ENCODE results near the gene RTL10. TPM values are rescaled to one million over a fixed set of nuclear protein-coding genes. Genes with fewer than 3 reads are reported as not detected.
"Not testable (repeated sequence)": the region's sequence is repeated elsewhere in the genome, so short reads cannot be mapped to it uniquely, and the experiment has no call there.

Gene RTL10
- total RNA-seq, 1 donor from 2014 or later = 16.6 TPM

GRCh38 chr22:19837915-19838314 is 16.8 kb downstream of the RTL10 start:
- intact Hi-C loops (cut with micrococcal nuclease) = no loop called here
- Mint-ChIP-seq H3K4me1 (ENCODE audit: low read depth) (peaks cover 10% of the 10 kb centered on the region), H3K27ac (no peak overlapping the region), H3K27me3 (ENCODE audit: low read depth) (no peaks in the 10 kb centered on the region), H3K4me3 (ENCODE audit: low read depth) (no peak overlapping the region), H3K36me3 (ENCODE audit: low read depth) (no peaks in the 10 kb centered on the region), H3K9me3 (no peaks in the 10 kb centered on the region)
- DNase-seq (ENCODE audit: low spot score) = no peak

- no peak overlapping the region for H3K27ac Mint-ChIP-seq
- no peaks in the 10 kb centered on the region for H3K9me3 Mint-ChIP-seq
- no peak for DNase-seq (ENCODE audit: low spot score)
- no peaks in the 10 kb centered on the region for H3K36me3 Mint-ChIP-seq (ENCODE audit: low read depth)
- H3K4me3 Mint-ChIP-seq (ENCODE audit: low read depth) = no peak overlapping the region
- intact Hi-C loops (cut with micrococcal nuclease) = no loop called here
- H3K4me1 Mint-ChIP-seq (ENCODE audit: low read depth) = peaks cover 12% of the 10 kb centered on the region
- no peaks in the 10 kb centered on the region for H3K27me3 Mint-ChIP-seq (ENCODE audit: low read depth)
Observed at GRCh38 chr22:19836512-19836911, 18.2 kb downstream of the RTL10 start.

GRCh38 chr22:19834599-19834998 is 20.1 kb downstream of the RTL10 start:
- H3K27me3 Mint-ChIP-seq (ENCODE audit: low read depth) = no peaks in the 10 kb centered on the region
- no peaks in the 10 kb centered on the region for H3K9me3 Mint-ChIP-seq
- no peaks in the 10 kb centered on the region for H3K36me3 Mint-ChIP-seq (ENCODE audit: low read depth)
- H3K27ac Mint-ChIP-seq = no peak overlapping the region
- intact Hi-C loops (cut with micrococcal nuclease) = no loop called here
- no peak for DNase-seq (ENCODE audit: low spot score)
- no peak overlapping the region for H3K4me3 Mint-ChIP-seq (ENCODE audit: low read depth)
- H3K4me1 Mint-ChIP-seq (ENCODE audit: low read depth) = peaks cover 12% of the 10 kb centered on the region

GRCh38 chr22:19833327-19833726 is 21.3 kb downstream of the RTL10 start:
- H3K27me3 Mint-ChIP-seq (ENCODE audit: low read depth); H3K4me3 Mint-ChIP-seq (ENCODE audit: low read depth); H3K27ac Mint-ChIP-seq; intact Hi-C loops (cut with micrococcal nuclease); H3K9me3 Mint-ChIP-seq; DNase-seq (ENCODE audit: low spot score); H3K36me3 Mint-ChIP-seq (ENCODE audit: low read depth): not testable (repeated sequence)
- H3K4me1 Mint-ChIP-seq (ENCODE audit: low read depth) = peaks cover 12% of the 10 kb centered on the region

GRCh38 chr22:19832476-19833108 is 22.1 kb downstream of the RTL10 start:
- no peak overlapping the region for H3K27ac Mint-ChIP-seq
- no peaks in the 10 kb centered on the region for H3K27me3 Mint-ChIP-seq (ENCODE audit: low read depth)
- intact Hi-C loops (cut with micrococcal nuclease) = no loop called here
- H3K9me3 Mint-ChIP-seq = no peaks in the 10 kb centered on the region
- no peak for DNase-seq (ENCODE audit: low spot score)
- no peaks in the 10 kb centered on the region for H3K36me3 Mint-ChIP-seq (ENCODE audit: low read depth)
- H3K4me3 Mint-ChIP-seq (ENCODE audit: low read depth) = no peak overlapping the region
- peaks cover 12% of the 10 kb centered on the region for H3K4me1 Mint-ChIP-seq (ENCODE audit: low read depth)

- H3K4me3 Mint-ChIP-seq (ENCODE audit: low read depth); H3K36me3 Mint-ChIP-seq (ENCODE audit: low read depth); DNase-seq (ENCODE audit: low spot score); H3K9me3 Mint-ChIP-seq; H3K27ac Mint-ChIP-seq; intact Hi-C loops (cut with micrococcal nuclease); H3K27me3 Mint-ChIP-seq (ENCODE audit: low read depth): not testable (repeated sequence)
- H3K4me1 Mint-ChIP-seq (ENCODE audit: low read depth) = peaks cover 12% of the 10 kb centered on the region
Observed at GRCh38 chr22:19831979-19832378, 22.7 kb downstream of the RTL10 start.

- intact Hi-C loops (cut with micrococcal nuclease) = no loop called here
- DNase-seq (ENCODE audit: low spot score) = no peak
Observed at GRCh38 chr22:19831016-19831415, 23.7 kb downstream of the RTL10 start.

GRCh38 chr22:19828035-19828401 is 26.7 kb downstream of the RTL10 start:
- H3K4me3 Mint-ChIP-seq (ENCODE audit: low read depth) = no peak overlapping the region
- H3K4me1 Mint-ChIP-seq (ENCODE audit: low read depth) = peaks cover 1% of the 10 kb centered on the region
- intact Hi-C loops (cut with micrococcal nuclease) = no loop called here
- H3K36me3 Mint-ChIP-seq (ENCODE audit: low read depth) = no peaks in the 10 kb centered on the region
- no peaks in the 10 kb centered on the region for H3K9me3 Mint-ChIP-seq
- H3K27me3 Mint-ChIP-seq (ENCODE audit: low read depth) = no peaks in the 10 kb centered on the region
- no peak for DNase-seq (ENCODE audit: low spot score)
- no peak overlapping the region for H3K27ac Mint-ChIP-seq

More at GRCh38 chr22:19831016-19831415, 23.7 kb downstream of the RTL10 start:
- peaks cover 12% of the 10 kb centered on the region for H3K4me1 Mint-ChIP-seq (ENCODE audit: low read depth)
- no peaks in the 10 kb centered on the region for H3K27me3 Mint-ChIP-seq (ENCODE audit: low read depth)
- no peaks in the 10 kb centered on the region for H3K36me3 Mint-ChIP-seq (ENCODE audit: low read depth)
- H3K27ac Mint-ChIP-seq = no peak overlapping the region
- no peak overlapping the region for H3K4me3 Mint-ChIP-seq (ENCODE audit: low read depth)
- H3K9me3 Mint-ChIP-seq = no peaks in the 10 kb centered on the region

GRCh38 chr22:19827341-19828034 is 27.2 kb downstream of the RTL10 start:
- intact Hi-C loops (cut with micrococcal nuclease) = no loop called here
- no peaks in the 10 kb centered on the region for H3K9me3 Mint-ChIP-seq

GRCh38 chr22:19826619-19826950 is 28.1 kb downstream of the RTL10 start:
- DNase-seq (ENCODE audit: low spot score) = no peak
- H3K4me1 Mint-ChIP-seq (ENCODE audit: low read depth) = no peaks in the 10 kb centered on the region

More at GRCh38 chr22:19827341-19828034, 27.2 kb downstream of the RTL10 start:
- H3K27me3 Mint-ChIP-seq (ENCODE audit: low read depth) = no peaks in the 10 kb centered on the region
- H3K27ac Mint-ChIP-seq = no peak overlapping the region
- DNase-seq (ENCODE audit: low spot score) = no peak
- H3K4me1 Mint-ChIP-seq (ENCODE audit: low read depth) = no peaks in the 10 kb centered on the region
- no peaks in the 10 kb centered on the region for H3K36me3 Mint-ChIP-seq (ENCODE audit: low read depth)
- H3K4me3 Mint-ChIP-seq (ENCODE audit: low read depth) = no peak overlapping the region

GRCh38 chr22:19825904-19826618 is 28.6 kb downstream of the RTL10 start:
- H3K27ac Mint-ChIP-seq = no peak overlapping the region
- no peaks in the 10 kb centered on the region for H3K4me1 Mint-ChIP-seq (ENCODE audit: low read depth)
- H3K9me3 Mint-ChIP-seq = no peaks in the 10 kb centered on the region
- H3K36me3 Mint-ChIP-seq (ENCODE audit: low read depth) = no peaks in the 10 kb centered on the region
- intact Hi-C loops (cut with micrococcal nuclease) = no loop called here
- no peak overlapping the region for H3K4me3 Mint-ChIP-seq (ENCODE audit: low read depth)
- H3K27me3 Mint-ChIP-seq (ENCODE audit: low read depth) = no peaks in the 10 kb centered on the region
- DNase-seq (ENCODE audit: low spot score) = no peak

More at GRCh38 chr22:19826619-19826950, 28.1 kb downstream of the RTL10 start:
- no peak overlapping the region for H3K27ac Mint-ChIP-seq
- no peak overlapping the region for H3K4me3 Mint-ChIP-seq (ENCODE audit: low read depth)
- H3K36me3 Mint-ChIP-seq (ENCODE audit: low read depth) = no peaks in the 10 kb centered on the region
- no peaks in the 10 kb centered on the region for H3K9me3 Mint-ChIP-seq
- no peaks in the 10 kb centered on the region for H3K27me3 Mint-ChIP-seq (ENCODE audit: low read depth)
- intact Hi-C loops (cut with micrococcal nuclease) = no loop called here

GRCh38 chr22:19824926-19825339 is 29.7 kb downstream of the RTL10 start:
- Mint-ChIP-seq H3K9me3 (no peaks in the 10 kb centered on the region), H3K27ac (no peak overlapping the region), H3K4me3 (ENCODE audit: low read depth) (no peak overlapping the region), H3K27me3 (ENCODE audit: low read depth) (no peaks in the 10 kb centered on the region), H3K4me1 (ENCODE audit: low read depth) (no peaks in the 10 kb centered on the region), H3K36me3 (ENCODE audit: low read depth) (no peaks in the 10 kb centered on the region)
- intact Hi-C loops (cut with micrococcal nuclease) = no loop called here
- no peak for DNase-seq (ENCODE audit: low spot score)

- no peak overlapping the region for H3K4me3 Mint-ChIP-seq (ENCODE audit: low read depth)
- no peaks in the 10 kb centered on the region for H3K9me3 Mint-ChIP-seq
- H3K27me3 Mint-ChIP-seq (ENCODE audit: low read depth) = no peaks in the 10 kb centered on the region
- no peak for DNase-seq (ENCODE audit: low spot score)
- no peak overlapping the region for H3K27ac Mint-ChIP-seq
- intact Hi-C loops (cut with micrococcal nuclease) = no loop called here
- no peaks in the 10 kb centered on the region for H3K36me3 Mint-ChIP-seq (ENCODE audit: low read depth)
- H3K4me1 Mint-ChIP-seq (ENCODE audit: low read depth) = no peaks in the 10 kb centered on the region
Observed at GRCh38 chr22:19824212-19824925, 30.3 kb downstream of the RTL10 start.
